ENCODE data around the gene RAB40C.

DNA sequence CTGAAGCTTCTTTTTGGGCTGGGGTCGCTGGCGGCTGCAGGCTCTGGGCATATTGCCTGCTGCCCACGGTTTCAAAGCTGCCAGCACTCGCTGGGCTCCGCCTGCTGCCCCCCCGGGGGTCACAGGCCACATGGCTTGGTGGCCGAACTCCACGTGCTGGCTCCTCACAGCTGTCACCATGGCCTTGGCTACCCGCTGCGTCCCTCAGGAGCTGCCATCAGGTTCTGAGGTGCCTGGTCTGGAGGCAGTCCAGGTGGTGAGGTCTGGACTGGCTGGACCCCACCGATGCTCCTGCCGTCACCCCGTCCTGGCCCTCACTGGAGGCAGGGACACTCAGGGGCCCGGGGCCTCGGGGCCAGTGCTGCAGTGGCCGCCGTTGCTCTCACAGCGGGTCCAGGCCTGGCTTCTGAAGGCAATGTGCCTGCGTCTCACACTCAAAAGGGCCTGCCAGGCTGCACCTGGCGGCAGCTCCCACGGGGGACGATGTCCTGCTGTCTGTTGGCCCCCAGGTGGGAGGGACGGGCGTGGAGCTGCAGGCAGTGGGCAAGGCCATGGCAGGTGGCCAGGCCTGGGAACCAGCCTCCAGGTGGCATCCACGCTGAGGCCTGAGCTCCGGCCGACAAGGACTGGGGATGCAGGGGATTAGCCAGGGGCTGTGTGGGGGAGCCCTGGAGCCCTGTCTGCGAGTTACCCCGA, 49.1 kb upstream of the RAB40C start:
- TF ChIP-seq, protein P1, sequence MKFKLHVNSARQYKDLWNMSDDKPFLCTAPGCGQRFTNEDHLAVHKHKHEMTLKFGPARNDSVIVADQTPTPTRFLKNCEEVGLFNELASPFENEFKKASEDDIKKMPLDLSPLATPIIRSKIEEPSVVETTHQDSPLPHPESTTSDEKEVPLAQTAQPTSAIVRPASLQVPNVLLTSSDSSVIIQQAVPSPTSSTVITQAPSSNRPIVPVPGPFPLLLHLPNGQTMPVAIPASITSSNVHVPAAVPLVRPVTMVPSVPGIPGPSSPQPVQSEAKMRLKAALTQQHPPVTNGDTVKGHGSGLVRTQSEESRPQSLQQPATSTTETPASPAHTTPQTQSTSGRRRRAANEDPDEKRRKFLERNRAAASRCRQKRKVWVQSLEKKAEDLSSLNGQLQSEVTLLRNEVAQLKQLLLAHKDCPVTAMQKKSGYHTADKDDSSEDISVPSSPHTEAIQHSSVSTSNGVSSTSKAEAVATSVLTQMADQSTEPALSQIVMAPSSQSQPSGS (IDR thresholded peaks at IDR 0.05; ENCODE audit: low read length), result no peak
- TF ChIP-seq, protein P2, sequence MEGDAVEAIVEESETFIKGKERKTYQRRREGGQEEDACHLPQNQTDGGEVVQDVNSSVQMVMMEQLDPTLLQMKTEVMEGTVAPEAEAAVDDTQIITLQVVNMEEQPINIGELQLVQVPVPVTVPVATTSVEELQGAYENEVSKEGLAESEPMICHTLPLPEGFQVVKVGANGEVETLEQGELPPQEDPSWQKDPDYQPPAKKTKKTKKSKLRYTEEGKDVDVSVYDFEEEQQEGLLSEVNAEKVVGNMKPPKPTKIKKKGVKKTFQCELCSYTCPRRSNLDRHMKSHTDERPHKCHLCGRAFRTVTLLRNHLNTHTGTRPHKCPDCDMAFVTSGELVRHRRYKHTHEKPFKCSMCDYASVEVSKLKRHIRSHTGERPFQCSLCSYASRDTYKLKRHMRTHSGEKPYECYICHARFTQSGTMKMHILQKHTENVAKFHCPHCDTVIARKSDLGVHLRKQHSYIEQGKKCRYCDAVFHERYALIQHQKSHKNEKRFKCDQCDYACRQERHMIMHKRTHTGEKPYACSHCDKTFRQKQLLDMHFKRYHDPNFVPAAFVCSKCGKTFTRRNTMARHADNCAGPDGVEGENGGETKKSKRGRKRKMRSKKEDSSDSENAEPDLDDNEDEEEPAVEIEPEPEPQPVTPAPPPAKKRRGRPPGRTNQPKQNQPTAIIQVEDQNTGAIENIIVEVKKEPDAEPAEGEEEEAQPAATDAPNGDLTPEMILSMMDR (IDR thresholded peaks at IDR 0.05 in 2 of 3, conservative IDR thresholded peaks at IDR 0.05 in 1 of 3; ENCODE audit: control insufficient read depth in 2 of 3, extremely low read depth in 1 of 3, insufficient read depth in 1 of 3, low read depth in 3 of 3, low read length in 3 of 3), result no peak
- TF ChIP-seq FOS (IDR thresholded peaks at IDR 0.05; ENCODE audit: borderline replicate concordance, extremely low read depth, insufficient read length) (no peak), EP300 (IDR thresholded peaks at IDR 0.05; ENCODE audit: borderline replicate concordance in 1 of 2, control insufficient read depth in 1 of 2, low read depth in 2 of 2, low read length in 2 of 2) (no peak), CHD2 (IDR thresholded peaks at IDR 0.05; ENCODE audit: borderline replicate concordance, low read depth, low read length) (no peak), MTA2 (IDR thresholded peaks at IDR 0.05; ENCODE audit: low read depth) (no peak), SMC3 (IDR thresholded peaks at IDR 0.05; ENCODE audit: borderline replicate concordance, low read length) (no peak), CBFB (IDR thresholded peaks at IDR 0.05; ENCODE audit: low read depth) (no peak), POLR2A (IDR thresholded peaks at IDR 0.05; ENCODE audit: low read depth, low read length) (no peak), ATF7 (IDR thresholded peaks at IDR 0.05; ENCODE audit: low read depth) (no peak), FOXK2 (IDR thresholded peaks at IDR 0.05) (no peak)
- TF ChIP-seq, protein P3, sequence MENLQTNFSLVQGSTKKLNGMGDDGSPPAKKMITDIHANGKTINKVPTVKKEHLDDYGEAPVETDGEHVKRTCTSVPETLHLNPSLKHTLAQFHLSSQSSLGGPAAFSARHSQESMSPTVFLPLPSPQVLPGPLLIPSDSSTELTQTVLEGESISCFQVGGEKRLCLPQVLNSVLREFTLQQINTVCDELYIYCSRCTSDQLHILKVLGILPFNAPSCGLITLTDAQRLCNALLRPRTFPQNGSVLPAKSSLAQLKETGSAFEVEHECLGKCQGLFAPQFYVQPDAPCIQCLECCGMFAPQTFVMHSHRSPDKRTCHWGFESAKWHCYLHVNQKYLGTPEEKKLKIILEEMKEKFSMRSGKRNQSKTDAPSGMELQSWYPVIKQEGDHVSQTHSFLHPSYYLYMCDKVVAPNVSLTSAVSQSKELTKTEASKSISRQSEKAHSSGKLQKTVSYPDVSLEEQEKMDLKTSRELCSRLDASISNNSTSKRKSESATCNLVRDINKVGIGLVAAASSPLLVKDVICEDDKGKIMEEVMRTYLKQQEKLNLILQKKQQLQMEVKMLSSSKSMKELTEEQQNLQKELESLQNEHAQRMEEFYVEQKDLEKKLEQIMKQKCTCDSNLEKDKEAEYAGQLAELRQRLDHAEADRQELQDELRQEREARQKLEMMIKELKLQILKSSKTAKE (IDR thresholded peaks at IDR 0.05; ENCODE audit: low read depth, poor library complexity, severe bottlenecking), result no peak
- TF ChIP-seq, protein P4, sequence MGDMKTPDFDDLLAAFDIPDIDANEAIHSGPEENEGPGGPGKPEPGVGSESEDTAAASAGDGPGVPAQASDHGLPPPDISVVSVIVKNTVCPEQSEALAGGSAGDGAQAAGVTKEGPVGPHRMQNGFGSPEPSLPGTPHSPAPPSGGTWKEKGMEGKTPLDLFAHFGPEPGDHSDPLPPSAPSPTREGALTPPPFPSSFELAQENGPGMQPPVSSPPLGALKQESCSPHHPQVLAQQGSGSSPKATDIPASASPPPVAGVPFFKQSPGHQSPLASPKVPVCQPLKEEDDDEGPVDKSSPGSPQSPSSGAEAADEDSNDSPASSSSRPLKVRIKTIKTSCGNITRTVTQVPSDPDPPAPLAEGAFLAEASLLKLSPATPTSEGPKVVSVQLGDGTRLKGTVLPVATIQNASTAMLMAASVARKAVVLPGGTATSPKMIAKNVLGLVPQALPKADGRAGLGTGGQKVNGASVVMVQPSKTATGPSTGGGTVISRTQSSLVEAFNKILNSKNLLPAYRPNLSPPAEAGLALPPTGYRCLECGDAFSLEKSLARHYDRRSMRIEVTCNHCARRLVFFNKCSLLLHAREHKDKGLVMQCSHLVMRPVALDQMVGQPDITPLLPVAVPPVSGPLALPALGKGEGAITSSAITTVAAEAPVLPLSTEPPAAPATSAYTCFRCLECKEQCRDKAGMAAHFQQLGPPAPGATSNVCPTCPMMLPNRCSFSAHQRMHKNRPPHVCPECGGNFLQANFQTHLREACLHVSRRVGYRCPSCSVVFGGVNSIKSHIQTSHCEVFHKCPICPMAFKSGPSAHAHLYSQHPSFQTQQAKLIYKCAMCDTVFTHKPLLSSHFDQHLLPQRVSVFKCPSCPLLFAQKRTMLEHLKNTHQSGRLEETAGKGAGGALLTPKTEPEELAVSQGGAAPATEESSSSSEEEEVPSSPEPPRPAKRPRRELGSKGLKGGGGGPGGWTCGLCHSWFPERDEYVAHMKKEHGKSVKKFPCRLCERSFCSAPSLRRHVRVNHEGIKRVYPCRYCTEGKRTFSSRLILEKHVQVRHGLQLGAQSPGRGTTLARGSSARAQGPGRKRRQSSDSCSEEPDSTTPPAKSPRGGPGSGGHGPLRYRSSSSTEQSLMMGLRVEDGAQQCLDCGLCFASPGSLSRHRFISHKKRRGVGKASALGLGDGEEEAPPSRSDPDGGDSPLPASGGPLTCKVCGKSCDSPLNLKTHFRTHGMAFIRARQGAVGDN (IDR thresholded peaks at IDR 0.05), result no peak
